ENCODE results near the gene AACS.
"Not testable (repeated sequence)": the region's sequence is repeated elsewhere in the genome, so short reads cannot be mapped to it uniquely, and the experiment has no call there.

The AACS gene

GRCh38 chr12:125061229-125061628 lies 4.0 kb upstream of the AACS start:
- no peak for DNase-seq

- not testable (repeated sequence) for DNase-seq
Observed at GRCh38 chr12:125063522-125063921, 1.7 kb upstream of the AACS start.

GRCh38 chr12:125064492-125064891 lies 743 bp upstream of the AACS start:
- DNase-seq: no peak

GRCh38 chr12:125065919-125066570 lies 810 bp downstream of the AACS start:
- DNase-seq: no peak

- DNase-seq: no peak
Observed at GRCh38 chr12:125068391-125068790, 3.2 kb downstream of the AACS start.

GRCh38 chr12:125069616-125070015 lies 4.4 kb downstream of the AACS start:
- no peak for DNase-seq

- DNase-seq: no peak
Observed at GRCh38 chr12:125070112-125070511, 4.9 kb downstream of the AACS start.

GRCh38 chr12:125070661-125071390 lies 5.6 kb downstream of the AACS start:
- DNase-seq: no peak

- DNase-seq: no peak
Observed at GRCh38 chr12:125071456-125071855, 6.2 kb downstream of the AACS start.

- DNase-seq: no peak
Observed at GRCh38 chr12:125072496-125072895, 7.3 kb downstream of the AACS start.

- not testable (repeated sequence) for DNase-seq
Observed at GRCh38 chr12:125074294-125074693, 9.1 kb downstream of the AACS start.

GRCh38 chr12:125076103-125076502 lies 10.9 kb downstream of the AACS start:
- DNase-seq: no peak

GRCh38 chr12:125079084-125079483 lies 13.8 kb downstream of the AACS start:
- no peak for DNase-seq

- no peak for DNase-seq
Observed at GRCh38 chr12:125079648-125080645, 14.7 kb downstream of the AACS start.

- no peak for DNase-seq
Observed at GRCh38 chr12:125081427-125081826, 16.2 kb downstream of the AACS start.

GRCh38 chr12:125083072-125083471 lies 17.8 kb downstream of the AACS start:
- no peak for DNase-seq

GRCh38 chr12:125088199-125088598 lies 23.0 kb downstream of the AACS start:
- DNase-seq: not testable (repeated sequence)

GRCh38 chr12:125089083-125089482 lies 23.8 kb downstream of the AACS start:
- no peak for DNase-seq

GRCh38 chr12:125089626-125090025 lies 24.4 kb downstream of the AACS start:
- DNase-seq: no peak

- DNase-seq: no peak
Observed at GRCh38 chr12:125090437-125090836, 25.2 kb downstream of the AACS start.

GRCh38 chr12:125091401-125091800 lies 26.2 kb downstream of the AACS start:
- no peak for DNase-seq

GRCh38 chr12:125092108-125092871 lies 27.1 kb downstream of the AACS start:
- no peak for DNase-seq
